NCI-H446 (cell line): ENCODE results near the gene KLHL14.

ENCODE experiments used
- DNase-seq, 2 experiments: peaks; one replicate each; lab custom pipeline; 2025; lab: John Stamatoyannopoulos, UW

KLHL14 gene

DNA sequence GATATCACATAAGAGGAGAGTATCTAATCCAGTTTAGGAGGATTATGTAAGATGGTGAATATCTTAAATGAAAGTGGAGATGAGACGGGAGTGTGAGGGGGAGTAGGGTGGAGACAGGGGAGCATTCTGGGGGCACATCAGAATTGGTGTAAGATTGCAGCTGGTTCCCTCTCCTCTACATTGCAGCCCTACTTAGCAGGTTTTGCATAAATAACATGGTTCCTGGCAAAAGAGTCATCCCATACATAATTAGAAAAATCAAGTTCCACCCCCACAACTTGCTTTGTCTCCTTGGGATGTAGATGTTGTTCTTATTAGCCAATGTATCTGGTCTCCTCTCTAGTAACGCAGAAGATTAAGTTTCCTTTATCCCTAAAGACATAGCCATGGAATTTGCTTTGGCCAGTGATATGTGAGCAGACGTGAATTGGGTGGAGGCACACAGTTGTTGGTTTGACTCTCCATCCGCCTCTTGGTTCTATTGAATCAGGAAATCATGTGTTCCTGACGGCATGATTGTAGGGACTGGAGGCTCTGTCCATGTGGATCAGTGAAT is 137.9 kb downstream of the KLHL14 start:
- DNase-seq: no peak

DNA sequence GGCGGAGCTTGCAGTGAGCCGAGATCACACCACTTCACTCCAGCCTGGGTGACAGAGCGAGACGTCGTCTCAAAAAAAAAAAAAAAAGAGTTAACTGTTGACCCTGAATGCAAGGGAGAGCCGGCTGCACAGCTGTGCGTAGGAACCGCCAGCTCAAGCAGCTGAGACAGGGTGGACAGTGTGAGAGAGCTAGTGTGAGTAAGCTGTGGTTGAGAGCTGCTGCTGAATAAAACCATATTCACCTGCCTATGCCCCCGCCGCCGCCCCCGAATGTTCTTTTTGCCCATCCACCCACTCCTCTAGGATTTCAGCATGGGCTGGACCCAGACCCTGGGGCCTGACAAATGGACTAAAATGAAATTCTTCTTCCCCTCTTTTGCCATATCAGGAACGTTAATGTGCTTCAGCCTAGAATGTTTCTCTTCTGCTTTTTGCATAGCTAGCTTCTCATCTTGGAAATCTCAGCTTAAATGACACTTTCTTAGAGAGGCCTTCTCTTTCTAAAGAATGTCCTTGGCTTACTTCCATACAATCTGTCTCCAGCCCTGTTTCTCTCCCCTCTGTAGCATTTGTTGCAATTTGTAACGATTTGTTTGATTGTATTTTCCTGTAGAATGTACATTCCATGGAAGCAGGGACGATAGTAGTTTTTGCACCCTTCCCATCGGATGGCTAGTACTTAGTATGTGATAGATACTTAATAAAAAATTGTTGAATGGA is 142.7 kb downstream of the KLHL14 start:
- no peak for DNase-seq

DNA sequence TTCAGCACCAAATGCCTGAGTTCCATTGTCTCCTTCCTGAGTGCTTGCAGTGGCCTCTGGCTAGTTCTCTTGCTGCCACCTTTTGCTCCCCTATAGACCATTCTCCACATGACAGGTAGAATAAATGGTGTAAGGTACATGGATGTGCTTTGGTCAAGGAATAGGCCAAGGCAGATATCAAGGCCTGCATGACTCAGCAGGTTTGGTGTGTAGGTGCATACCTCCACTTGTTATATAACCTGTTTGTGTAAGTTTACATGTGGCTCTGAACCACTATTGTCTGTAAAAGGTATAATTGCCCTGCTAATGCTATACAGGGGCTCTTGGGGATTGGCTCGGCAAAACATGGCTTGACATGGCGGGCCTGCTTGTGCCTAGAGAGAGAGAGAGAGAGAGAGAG is 143.5 kb downstream of the KLHL14 start:
- no peak for DNase-seq

DNA sequence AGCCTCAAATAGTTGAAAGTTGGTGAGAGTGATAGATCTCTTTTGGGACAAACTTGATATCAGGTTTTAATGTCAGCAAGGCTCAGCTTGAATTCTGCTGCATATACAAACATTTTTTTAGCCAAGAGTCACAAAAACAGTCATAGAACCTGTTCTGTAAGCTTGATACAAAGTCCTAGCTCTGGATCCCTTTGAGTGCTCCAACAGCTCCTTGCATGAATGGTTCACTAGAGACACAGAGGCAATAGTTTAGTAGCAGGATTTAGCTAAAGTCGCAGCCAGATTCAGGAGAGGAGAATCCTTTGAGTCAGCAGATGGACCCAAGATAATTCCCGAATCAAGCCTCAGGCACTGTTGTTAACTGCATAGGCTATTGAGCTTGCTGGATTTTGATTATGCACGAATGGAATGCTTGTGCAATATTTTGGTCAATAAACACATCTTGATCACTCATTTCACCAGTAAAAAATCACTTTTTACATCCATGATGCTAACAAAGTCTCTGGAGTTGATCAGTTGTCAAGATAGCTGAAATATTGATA is 148.6 kb downstream of the KLHL14 start:
- DNase-seq: no peak

DNA sequence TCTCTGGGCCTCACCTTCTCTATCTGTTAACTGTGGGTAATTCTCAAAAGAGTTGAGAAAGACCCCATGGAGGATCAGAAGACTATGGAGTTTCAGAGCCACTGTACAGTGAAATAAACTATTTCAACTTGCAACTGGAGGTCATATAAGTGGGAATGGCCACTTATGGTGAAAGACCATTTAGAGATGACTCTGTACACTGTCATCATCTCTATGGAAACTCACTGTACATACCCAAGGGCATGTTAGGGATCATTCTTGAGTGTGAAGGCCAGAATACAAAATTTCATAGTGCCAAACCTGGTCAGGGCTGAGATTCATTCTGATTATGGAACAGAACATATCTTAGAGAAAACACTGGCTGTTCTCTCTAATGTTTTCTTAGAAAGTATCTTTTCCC is 149.3 kb downstream of the KLHL14 start:
- no peak for DNase-seq
